GM23338 (cell line): Measurements from ENCODE around the gene SFXN1. TPM values are rescaled to one million over a fixed set of nuclear protein-coding genes. Genes with fewer than 3 reads are reported as not detected.

Experiments
- CTCF ChIP-seq, 2 experiments: fragments of 200-600 bp in 1 of 2; sonication (generic) in 1 of 2; conservative IDR thresholded peaks; 2 replicates each; pipeline versions ENCODE4 v1.5.1 to v1.6.1; 2016 to 2017; ENCODE audit warnings: antibody characterized with exemption in 2 of 2, low read depth in 2 of 2, mild to moderate bottlenecking in 2 of 2, moderate library complexity in 1 of 2
- ZNF331 ChIP-seq: fragments of 250-450 bp; sonication (Bioruptor Pico); IDR thresholded peaks from 2 replicates; pipeline ENCODE4 v1.5.0; 2020; ENCODE audit warnings: low read depth, mild to moderate bottlenecking, moderate library complexity
- polyA plus RNA-seq: library from polyadenylated mRNA; unstranded; fragments of >200 nt; fragmentation: Nextera tagmentation; extraction: Ambion mirVana; gene quantifications from 2 replicates; pipeline ENCODE4 v1.2.1, GENCODE V29; 2016
- total RNA-seq: library from RNA; depleted of rRNA; stranded (reverse); fragments of >200 nt; shearing (Covaris generic); gene quantifications from 2 replicates; pipeline ENCODE4 v1.2.3, GENCODE V29; 2014; rRNA removed
- TF ChIP-seq, protein P1 (sequence below): IDR thresholded peaks from one replicate; pipeline ENCODE4 v1.6.1; 2018; ENCODE audit warnings: antibody characterized with exemption; ENCODE audit not compliant: unreplicated experiment

SFXN1 gene
- total and polyA plus RNA-seq, 2 experiments from 2014 or later: 44.0 to 97.7 TPM

DNA sequence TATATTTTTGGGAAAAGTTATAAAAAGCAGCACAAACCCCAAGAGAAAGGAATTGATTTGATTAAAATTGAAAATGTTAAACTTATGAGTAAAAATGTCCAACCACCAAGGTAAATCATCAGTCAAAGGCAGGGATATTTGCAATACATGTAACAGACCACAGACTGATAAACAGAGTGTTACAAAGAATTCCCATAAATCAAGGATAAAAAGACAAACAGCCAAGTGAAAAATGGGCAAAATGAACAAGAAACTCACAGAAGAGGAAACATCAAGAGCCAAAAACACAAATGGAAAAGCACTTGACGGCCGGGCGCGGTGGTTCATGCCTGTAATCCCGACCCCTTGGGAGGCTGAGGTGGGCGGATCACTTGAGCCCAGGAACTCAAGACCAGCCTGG is 98.2 kb downstream of the SFXN1 start (continued):
- TF ChIP-seq CTCF (conservative IDR thresholded peaks at IDR 0.05; ENCODE audit: low read depth in 2 of 2): no peak
- no peak for TF ChIP-seq ZNF331 (CRISPR knock-in tag)
- TF ChIP-seq, protein P1, sequence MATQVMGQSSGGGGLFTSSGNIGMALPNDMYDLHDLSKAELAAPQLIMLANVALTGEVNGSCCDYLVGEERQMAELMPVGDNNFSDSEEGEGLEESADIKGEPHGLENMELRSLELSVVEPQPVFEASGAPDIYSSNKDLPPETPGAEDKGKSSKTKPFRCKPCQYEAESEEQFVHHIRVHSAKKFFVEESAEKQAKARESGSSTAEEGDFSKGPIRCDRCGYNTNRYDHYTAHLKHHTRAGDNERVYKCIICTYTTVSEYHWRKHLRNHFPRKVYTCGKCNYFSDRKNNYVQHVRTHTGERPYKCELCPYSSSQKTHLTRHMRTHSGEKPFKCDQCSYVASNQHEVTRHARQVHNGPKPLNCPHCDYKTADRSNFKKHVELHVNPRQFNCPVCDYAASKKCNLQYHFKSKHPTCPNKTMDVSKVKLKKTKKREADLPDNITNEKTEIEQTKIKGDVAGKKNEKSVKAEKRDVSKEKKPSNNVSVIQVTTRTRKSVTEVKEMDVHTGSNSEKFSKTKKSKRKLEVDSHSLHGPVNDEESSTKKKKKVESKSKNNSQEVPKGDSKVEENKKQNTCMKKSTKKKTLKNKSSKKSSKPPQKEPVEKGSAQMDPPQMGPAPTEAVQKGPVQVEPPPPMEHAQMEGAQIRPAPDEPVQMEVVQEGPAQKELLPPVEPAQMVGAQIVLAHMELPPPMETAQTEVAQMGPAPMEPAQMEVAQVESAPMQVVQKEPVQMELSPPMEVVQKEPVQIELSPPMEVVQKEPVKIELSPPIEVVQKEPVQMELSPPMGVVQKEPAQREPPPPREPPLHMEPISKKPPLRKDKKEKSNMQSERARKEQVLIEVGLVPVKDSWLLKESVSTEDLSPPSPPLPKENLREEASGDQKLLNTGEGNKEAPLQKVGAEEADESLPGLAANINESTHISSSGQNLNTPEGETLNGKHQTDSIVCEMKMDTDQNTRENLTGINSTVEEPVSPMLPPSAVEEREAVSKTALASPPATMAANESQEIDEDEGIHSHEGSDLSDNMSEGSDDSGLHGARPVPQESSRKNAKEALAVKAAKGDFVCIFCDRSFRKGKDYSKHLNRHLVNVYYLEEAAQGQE: no peak

Other genes starting within 250 kb of the SFXN1 start
- gene DRD1, start 34.4 kb upstream of the SFXN1 start, total RNA-seq: 0.14 TPM in 1 of 2 replicates, not detected in the other
- 0.11 TPM in 1 of 2 replicates, not detected in the other for gene DRD1, start 34.4 kb upstream of the SFXN1 start, polyA plus RNA-seq
- gene HRH2, start 179.5 kb downstream of the SFXN1 start, total RNA-seq: 5.9 and 6.8 TPM in 2 replicates
- gene HRH2, start 179.5 kb downstream of the SFXN1 start, polyA plus RNA-seq: 7.0 and 8.8 TPM in 2 replicates